ENCODE data around the gene ZNF778. TPM values are rescaled to one million over a fixed set of nuclear protein-coding genes. Genes with fewer than 3 reads are reported as not detected.

ZNF778 gene
- total and polyA plus RNA-seq, 2 of the 13 experiments (the other 11 are each of a cell fraction or from before 2014, with no cell fraction given), result 3.8 to 7.2 TPM

GRCh38 chr16:89261691-89262563 lies 44.4 kb downstream of the ZNF778 start (continued):
- no peak for TF ChIP-seq ZNF121 (CRISPR knock-in tag; IDR thresholded peaks at IDR 0.05)
- no peak for TF ChIP-seq RBM39 (IDR thresholded peaks at IDR 0.05; ENCODE audit: low read depth, low read length, poor library complexity, severe bottlenecking)
- TF ChIP-seq KLF9 (CRISPR knock-in tag; IDR thresholded peaks at IDR 0.05; ENCODE audit: low read depth), result no peak
- no peak for TF ChIP-seq NPAS2 (CRISPR knock-in tag; IDR thresholded peaks at IDR 0.05; ENCODE audit: borderline replicate concordance)
- TF ChIP-seq ZSCAN21 (CRISPR knock-in tag; IDR thresholded peaks at IDR 0.05; ENCODE audit: borderline replicate concordance), result no peak; the same call in 1 of the 2 replicates
- TF ChIP-seq KDM3A (CRISPR knock-in tag; IDR thresholded peaks at IDR 0.05; ENCODE audit: low read depth), result no peak
- no peak; the same call in none of the 2 replicates for TF ChIP-seq PHF21A (CRISPR knock-in tag; IDR thresholded peaks at IDR 0.05)
- TF ChIP-seq SCMH1 (CRISPR knock-in tag; IDR thresholded peaks at IDR 0.05; ENCODE audit: borderline replicate concordance), result no peak
- TF ChIP-seq CREB1 (IDR thresholded peaks at IDR 0.05), result no peak
- TF ChIP-seq CREB1 (CRISPR knock-in tag; IDR thresholded peaks at IDR 0.05), result no peak
- TF ChIP-seq RARG (CRISPR knock-in tag; IDR thresholded peaks at IDR 0.05; ENCODE audit: low read depth), result no peak
- TF ChIP-seq AFF4 (CRISPR knock-in tag; IDR thresholded peaks at IDR 0.05), result no peak
- no peak for TF ChIP-seq ZNF556 (CRISPR knock-in tag; IDR thresholded peaks at IDR 0.05; ENCODE audit: borderline replicate concordance)
- 0 out of 2 replicates have a peak, but pooled peaks have one; percentile 13 for TF ChIP-seq DPF2 (CRISPR knock-in tag; IDR thresholded peaks at IDR 0.05; ENCODE audit: borderline replicate concordance, low read depth)
- no peak for TF ChIP-seq ZNF746 (CRISPR knock-in tag; IDR thresholded peaks at IDR 0.05)
- 0 out of 2 replicates have a peak, but pooled peaks have one; percentile 10 for TF ChIP-seq ZNF564 (CRISPR knock-in tag; IDR thresholded peaks at IDR 0.05)
- TF ChIP-seq NONO (IDR thresholded peaks at IDR 0.05), result no peak
- peak; percentile 48; the same call in 1 of the 2 replicates for TF ChIP-seq NONO (CRISPR knock-in tag; conservative IDR thresholded peaks at IDR 0.05)
- no peak for TF ChIP-seq ZNF101 (CRISPR knock-in tag; IDR thresholded peaks at IDR 0.05; ENCODE audit: borderline replicate concordance, low read depth)
- peak; percentile 62; the same call in 1 of the 2 replicates for TF ChIP-seq NRL (CRISPR knock-in tag; IDR thresholded peaks at IDR 0.05; ENCODE audit: borderline replicate concordance)
- peak; percentile 83 for TF ChIP-seq BHLHE40 (IDR thresholded peaks at IDR 0.05; ENCODE audit: low read length)
- TF ChIP-seq ZSCAN12 (CRISPR knock-in tag; IDR thresholded peaks at IDR 0.05), result no peak
- peak; percentile 95 for TF ChIP-seq ZNF501 (CRISPR knock-in tag; IDR thresholded peaks at IDR 0.05)
- no peak for TF ChIP-seq HES4 (CRISPR knock-in tag; IDR thresholded peaks at IDR 0.05; ENCODE audit: borderline replicate concordance)
- TF ChIP-seq ZNF343 (CRISPR knock-in tag; IDR thresholded peaks at IDR 0.05), result peak; percentile 81; the same call in 1 of the 2 replicates
- peak; percentile 45; the same call in 1 of the 2 replicates for TF ChIP-seq YEATS2 (CRISPR knock-in tag; IDR thresholded peaks at IDR 0.05; ENCODE audit: borderline replicate concordance)
- TF ChIP-seq ZSCAN30 (CRISPR knock-in tag; IDR thresholded peaks at IDR 0.05), result no peak

Measured in HepG2 (cell line).